Gastrocnemius medialis (tissue), 4 donors: Measurements from ENCODE around the gene GAGE1. TPM values are rescaled to one million over a fixed set of nuclear protein-coding genes. Genes with fewer than 3 reads are reported as not detected.
"Not testable (repeated sequence)": the region's sequence is repeated elsewhere in the genome, so short reads cannot be mapped to it uniquely, and the experiment has no call there.

Source experiments
- ATAC-seq, 2 donors: fragments of 150-250 bp; one replicate each; pipeline ENCODE4 v1.9.1; 2016
- DNase-seq, 2 donors: peaks; one replicate each; pipeline ENCODE4 v3.0.0-alpha.2; 2019
- H3K27ac ChIP-seq, 4 donors: fragments of 200-600 bp; sonication (generic); 1 replicate in 1 of 4; 2 replicates in 3 of 4; pipeline ENCODE4 v1.5.1; 2016 to 2018; ENCODE audit warnings: mild to moderate bottlenecking in 2 of 4, moderate library complexity in 1 of 4
- H3K27me3 ChIP-seq, 3 donors: fragments of 200-600 bp; sonication (generic) in 2 of 3; 1 replicate in 1 of 3; 2 replicates in 2 of 3; pipeline versions ENCODE4 v1.5.1 to v1.6.0; 2016 to 2019; ENCODE audit warnings: mild to moderate bottlenecking in 1 of 3, moderate library complexity in 1 of 3
- H3K36me3 ChIP-seq, 2 donors: fragments of 200-600 bp; sonication (generic) in 1 of 2; one replicate each; pipeline ENCODE4 v1.5.1; 2017 to 2018
- H3K4me1 ChIP-seq, 2 donors: fragments of 200-600 bp; sonication (generic) in 1 of 2; one replicate each; pipeline ENCODE4 v1.5.1; 2016 to 2017; ENCODE audit warnings: mild to moderate bottlenecking in 2 of 2
- H3K4me3 ChIP-seq, 4 donors: fragments of 200-600 bp; sonication (generic) in 3 of 4; 1 replicate in 1 of 4; 2 replicates in 3 of 4; pipeline ENCODE4 v1.5.1; 2016 to 2019; ENCODE audit warnings: mild to moderate bottlenecking in 2 of 4
- H3K9me3 ChIP-seq, 3 donors: fragments of 200-600 bp; sonication (generic) in 2 of 3; 1 replicate in 1 of 3; 2 replicates in 2 of 3; pipeline ENCODE4 v1.5.1; 2016 to 2019
- in situ Hi-C, 4 donors: fragments of 200-750 bp; cut with MboI; loops; one replicate each; pipeline versions ENCODE4 v1.15.0 to v1.8.0; 2017; ENCODE audit warnings: low sequenced_read_pairs in 4 of 4
- intact Hi-C: fragments of 100-400 bp; cut with DNase I; formaldehyde crosslinking; loops from one replicate; pipeline ENCODE4 v1.15.1; 2023; ENCODE audit warnings: low total_unique reads
- total RNA-seq, 4 donors: library from RNA; depleted of rRNA; stranded (reverse); fragments of >200 nt; gene quantifications; one replicate each; pipeline versions ENCODE4 v1.1.0 to v1.2.3, GENCODE V29; 2016

Gene GAGE1, protein sequence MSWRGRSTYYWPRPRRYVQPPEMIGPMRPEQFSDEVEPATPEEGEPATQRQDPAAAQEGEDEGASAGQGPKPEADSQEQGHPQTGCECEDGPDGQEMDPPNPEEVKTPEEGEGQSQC
- not detected for total RNA-seq

DNA sequence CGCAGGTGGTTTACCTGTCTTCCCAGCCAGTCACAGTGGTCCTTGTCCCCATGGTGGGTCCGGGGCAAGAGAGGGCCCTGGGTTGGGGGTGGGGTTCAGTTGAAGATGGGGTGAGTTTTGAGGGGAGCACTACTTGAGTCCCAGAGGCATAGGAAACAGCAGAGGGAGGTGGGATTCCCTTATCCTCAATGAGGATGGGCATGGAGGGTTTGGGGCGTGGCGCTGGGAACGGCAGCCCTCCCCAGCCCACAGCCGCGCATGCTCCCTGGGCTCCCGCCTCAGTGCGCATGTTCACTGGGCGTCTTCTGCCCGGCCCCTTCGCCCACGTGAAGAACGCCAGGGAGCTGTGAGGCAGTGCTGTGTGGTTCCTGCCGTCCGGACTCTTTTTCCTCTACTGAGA is at the start of gene GAGE1:
TSS of gene GAGE1 (plus strand) at position 301 of the 400 bp plus-strand sequence. CDS start 1,155 bp downstream, outside the sequence.
- H3K4me3 ChIP-seq, H3K27me3 ChIP-seq, H3K27ac ChIP-seq, in situ Hi-C loops, H3K9me3 ChIP-seq, H3K36me3 ChIP-seq, ATAC-seq, H3K4me1 ChIP-seq, DNase-seq, intact Hi-C loops: not testable (repeated sequence)

DNA sequence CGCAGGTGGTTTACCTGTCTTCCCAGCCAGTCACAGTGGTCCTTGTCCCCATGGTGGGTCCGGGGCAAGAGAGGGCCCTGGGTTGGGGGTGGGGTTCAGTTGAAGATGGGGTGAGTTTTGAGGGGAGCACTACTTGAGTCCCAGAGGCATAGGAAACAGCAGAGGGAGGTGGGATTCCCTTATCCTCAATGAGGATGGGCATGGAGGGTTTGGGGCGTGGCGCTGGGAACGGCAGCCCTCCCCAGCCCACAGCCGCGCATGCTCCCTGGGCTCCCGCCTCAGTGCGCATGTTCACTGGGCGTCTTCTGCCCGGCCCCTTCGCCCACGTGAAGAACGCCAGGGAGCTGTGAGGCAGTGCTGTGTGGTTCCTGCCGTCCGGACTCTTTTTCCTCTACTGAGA is 47.8 kb upstream of the GAGE1 start, which contains the start of gene GAGE12E:
TSS of gene GAGE12E (plus strand) at position 301 of the 400 bp plus-strand sequence. CDS start 1,155 bp downstream, outside the sequence.
- H3K27ac ChIP-seq, intact Hi-C loops, in situ Hi-C loops, H3K9me3 ChIP-seq, ATAC-seq, H3K36me3 ChIP-seq, H3K27me3 ChIP-seq, DNase-seq, H3K4me3 ChIP-seq, H3K4me1 ChIP-seq: not testable (repeated sequence)

DNA sequence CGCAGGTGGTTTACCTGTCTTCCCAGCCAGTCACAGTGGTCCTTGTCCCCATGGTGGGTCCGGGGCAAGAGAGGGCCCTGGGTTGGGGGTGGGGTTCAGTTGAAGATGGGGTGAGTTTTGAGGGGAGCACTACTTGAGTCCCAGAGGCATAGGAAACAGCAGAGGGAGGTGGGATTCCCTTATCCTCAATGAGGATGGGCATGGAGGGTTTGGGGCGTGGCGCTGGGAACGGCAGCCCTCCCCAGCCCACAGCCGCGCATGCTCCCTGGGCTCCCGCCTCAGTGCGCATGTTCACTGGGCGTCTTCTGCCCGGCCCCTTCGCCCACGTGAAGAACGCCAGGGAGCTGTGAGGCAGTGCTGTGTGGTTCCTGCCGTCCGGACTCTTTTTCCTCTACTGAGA is 38.3 kb upstream of the GAGE1 start, which contains the start of gene GAGE12F:
TSS of gene GAGE12F (plus strand) at position 301 of the 400 bp plus-strand sequence. CDS start 1,155 bp downstream, outside the sequence.
- H3K27ac ChIP-seq, intact Hi-C loops, in situ Hi-C loops: not testable (repeated sequence)

DNA sequence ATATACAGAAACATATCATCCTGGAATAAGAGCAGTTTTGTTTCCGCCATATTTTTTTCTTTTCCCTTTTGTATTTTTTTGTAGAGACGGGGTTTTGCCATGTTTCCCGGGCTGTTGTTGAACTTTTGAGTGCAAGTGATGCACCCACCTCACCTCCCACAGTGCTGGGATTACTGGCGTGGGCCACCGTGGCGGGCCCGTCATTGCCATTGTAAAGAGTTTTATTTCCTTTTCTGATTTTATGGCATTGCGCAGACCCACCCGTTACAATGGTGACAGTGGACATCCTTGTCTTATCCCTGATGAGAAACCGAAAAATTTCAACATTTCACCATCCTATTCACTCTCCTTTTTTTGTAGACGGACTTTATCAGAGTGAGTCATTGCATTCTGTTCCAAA is 30.1 kb upstream of the GAGE1 start:
- DNase-seq, result not testable (repeated sequence)

More for the DNA sequence above, 38.3 kb upstream of the GAGE1 start, which contains the start of gene GAGE12F:
- not testable (repeated sequence) for H3K4me3 ChIP-seq, H3K4me1 ChIP-seq, H3K27me3 ChIP-seq, ATAC-seq, H3K36me3 ChIP-seq, DNase-seq, H3K9me3 ChIP-seq

DNA sequence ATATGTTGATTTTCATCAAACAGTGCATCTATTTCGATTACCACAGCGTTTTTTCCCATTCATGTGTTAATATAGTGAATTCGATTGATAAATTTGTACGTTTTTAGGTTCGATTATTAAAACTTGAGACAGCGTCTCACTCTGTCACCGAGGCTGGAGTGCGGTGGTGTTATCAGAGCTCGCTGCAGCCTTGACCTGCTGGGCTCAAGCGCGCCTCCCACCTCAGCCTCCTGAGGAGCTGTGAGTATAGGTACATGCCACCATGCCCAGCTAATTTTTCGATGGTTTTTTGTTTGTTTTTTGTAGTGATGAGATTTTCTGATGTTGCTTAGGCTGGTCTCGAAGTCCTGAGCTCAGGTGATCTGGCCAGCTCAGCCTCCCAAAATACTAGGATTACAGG is 29.7 kb upstream of the GAGE1 start:
- H3K36me3 ChIP-seq, intact Hi-C loops, DNase-seq, ATAC-seq, in situ Hi-C loops, H3K4me3 ChIP-seq, H3K9me3 ChIP-seq, H3K27me3 ChIP-seq, H3K27ac ChIP-seq, H3K4me1 ChIP-seq: not testable (repeated sequence)

More for the DNA sequence above, 30.1 kb upstream of the GAGE1 start:
- in situ Hi-C loops, H3K27ac ChIP-seq, H3K4me1 ChIP-seq, ATAC-seq, H3K9me3 ChIP-seq, H3K4me3 ChIP-seq, intact Hi-C loops, H3K36me3 ChIP-seq, H3K27me3 ChIP-seq: not testable (repeated sequence)

DNA sequence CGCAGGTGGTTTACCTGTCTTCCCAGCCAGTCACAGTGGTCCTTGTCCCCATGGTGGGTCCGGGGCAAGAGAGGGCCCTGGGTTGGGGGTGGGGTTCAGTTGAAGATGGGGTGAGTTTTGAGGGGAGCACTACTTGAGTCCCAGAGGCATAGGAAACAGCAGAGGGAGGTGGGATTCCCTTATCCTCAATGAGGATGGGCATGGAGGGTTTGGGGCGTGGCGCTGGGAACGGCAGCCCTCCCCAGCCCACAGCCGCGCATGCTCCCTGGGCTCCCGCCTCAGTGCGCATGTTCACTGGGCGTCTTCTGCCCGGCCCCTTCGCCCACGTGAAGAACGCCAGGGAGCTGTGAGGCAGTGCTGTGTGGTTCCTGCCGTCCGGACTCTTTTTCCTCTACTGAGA is 28.7 kb upstream of the GAGE1 start, which contains the start of gene GAGE12G:
TSS of gene GAGE12G (plus strand) at position 301 of the 400 bp plus-strand sequence. CDS start 1,155 bp downstream, outside the sequence.
- H3K27me3 ChIP-seq, H3K4me3 ChIP-seq, H3K4me1 ChIP-seq, H3K27ac ChIP-seq, H3K9me3 ChIP-seq, in situ Hi-C loops, intact Hi-C loops, DNase-seq, H3K36me3 ChIP-seq, ATAC-seq: not testable (repeated sequence)

DNA sequence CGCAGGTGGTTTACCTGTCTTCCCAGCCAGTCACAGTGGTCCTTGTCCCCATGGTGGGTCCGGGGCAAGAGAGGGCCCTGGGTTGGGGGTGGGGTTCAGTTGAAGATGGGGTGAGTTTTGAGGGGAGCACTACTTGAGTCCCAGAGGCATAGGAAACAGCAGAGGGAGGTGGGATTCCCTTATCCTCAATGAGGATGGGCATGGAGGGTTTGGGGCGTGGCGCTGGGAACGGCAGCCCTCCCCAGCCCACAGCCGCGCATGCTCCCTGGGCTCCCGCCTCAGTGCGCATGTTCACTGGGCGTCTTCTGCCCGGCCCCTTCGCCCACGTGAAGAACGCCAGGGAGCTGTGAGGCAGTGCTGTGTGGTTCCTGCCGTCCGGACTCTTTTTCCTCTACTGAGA is 19.2 kb upstream of the GAGE1 start, which contains the start of gene GAGE12H:
TSS of gene GAGE12H (plus strand) at position 301 of the 400 bp plus-strand sequence. CDS start 1,155 bp downstream, outside the sequence.
- ATAC-seq, H3K4me1 ChIP-seq, H3K4me3 ChIP-seq, H3K27me3 ChIP-seq, H3K9me3 ChIP-seq, H3K27ac ChIP-seq, H3K36me3 ChIP-seq, in situ Hi-C loops, intact Hi-C loops, DNase-seq: not testable (repeated sequence)

DNA sequence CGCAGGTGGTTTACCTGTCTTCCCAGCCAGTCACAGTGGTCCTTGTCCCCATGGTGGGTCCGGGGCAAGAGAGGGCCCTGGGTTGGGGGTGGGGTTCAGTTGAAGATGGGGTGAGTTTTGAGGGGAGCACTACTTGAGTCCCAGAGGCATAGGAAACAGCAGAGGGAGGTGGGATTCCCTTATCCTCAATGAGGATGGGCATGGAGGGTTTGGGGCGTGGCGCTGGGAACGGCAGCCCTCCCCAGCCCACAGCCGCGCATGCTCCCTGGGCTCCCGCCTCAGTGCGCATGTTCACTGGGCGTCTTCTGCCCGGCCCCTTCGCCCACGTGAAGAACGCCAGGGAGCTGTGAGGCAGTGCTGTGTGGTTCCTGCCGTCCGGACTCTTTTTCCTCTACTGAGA is 9.6 kb upstream of the GAGE1 start, which contains the start of gene GAGE2A:
TSS of gene GAGE2A (plus strand) at position 301 of the 400 bp plus-strand sequence. CDS start 1,155 bp downstream, outside the sequence.
- H3K9me3 ChIP-seq, H3K27me3 ChIP-seq, H3K36me3 ChIP-seq, intact Hi-C loops, H3K27ac ChIP-seq, ATAC-seq, in situ Hi-C loops, DNase-seq, H3K4me3 ChIP-seq, H3K4me1 ChIP-seq: not testable (repeated sequence)

DNA sequence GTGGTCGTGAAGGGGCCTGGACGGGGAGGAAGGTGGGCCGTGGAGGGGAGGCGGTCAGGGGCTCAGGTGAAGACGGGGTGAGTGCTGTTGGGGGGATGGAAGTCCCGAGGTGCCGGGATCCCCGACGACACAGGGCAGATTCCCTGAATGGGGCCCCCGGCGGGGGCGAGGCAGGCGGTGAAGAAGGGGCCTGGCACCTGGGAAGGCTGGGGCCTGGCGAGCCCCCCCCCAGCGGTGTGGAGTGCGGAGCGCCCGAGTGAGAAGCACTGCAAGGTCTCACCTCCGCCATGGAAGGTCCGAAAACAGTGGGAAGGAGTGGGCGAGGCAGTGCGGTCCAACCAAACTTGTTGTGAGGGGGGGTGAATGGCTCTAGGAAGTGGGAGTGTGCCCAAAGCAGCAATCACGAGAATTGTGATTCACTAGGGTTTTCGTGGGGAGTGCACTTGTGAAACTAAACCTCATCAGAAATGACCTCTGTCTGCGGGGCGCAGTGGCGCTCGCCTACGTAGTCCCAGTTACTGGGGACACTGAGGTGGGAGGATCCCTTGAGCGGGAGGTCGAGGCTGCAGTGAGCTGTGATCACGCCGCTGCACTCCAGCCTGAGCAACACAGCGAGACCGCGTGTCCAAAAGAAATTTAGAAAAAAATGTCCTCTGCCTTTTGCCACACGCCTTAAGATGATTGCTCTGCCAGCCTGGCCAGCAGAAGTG is 8.9 kb upstream of the GAGE1 start:
- in situ Hi-C loops, intact Hi-C loops, DNase-seq: not testable (repeated sequence)

DNA sequence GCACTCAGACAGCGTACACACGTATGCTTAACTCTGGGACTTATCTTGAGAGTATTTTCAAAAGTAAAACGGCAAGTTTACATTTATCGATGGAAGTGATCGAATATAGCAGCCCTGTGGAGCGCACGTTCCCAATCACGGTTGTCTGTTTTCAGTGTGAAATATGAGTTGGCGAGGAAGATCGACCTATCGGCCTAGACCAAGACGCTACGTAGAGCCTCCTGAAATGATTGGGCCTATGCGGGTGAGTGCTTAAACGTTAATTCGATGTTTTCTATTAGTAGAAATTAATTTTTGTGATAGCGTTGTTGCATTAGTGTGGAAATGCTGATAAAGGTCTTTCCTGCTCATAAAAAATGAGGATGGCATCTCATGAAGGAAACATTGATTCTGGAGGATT is 8.3 kb upstream of the GAGE1 start:
- H3K36me3 ChIP-seq, intact Hi-C loops, H3K27me3 ChIP-seq, ATAC-seq, H3K27ac ChIP-seq, H3K4me1 ChIP-seq, H3K4me3 ChIP-seq, in situ Hi-C loops, DNase-seq, H3K9me3 ChIP-seq: not testable (repeated sequence)

More for the DNA sequence above, 8.9 kb upstream of the GAGE1 start:
- H3K4me3 ChIP-seq, ATAC-seq, H3K27me3 ChIP-seq, H3K4me1 ChIP-seq, H3K36me3 ChIP-seq, H3K27ac ChIP-seq, H3K9me3 ChIP-seq: not testable (repeated sequence)
